GM19328 (cell line): ENCODE data around the gene ZDHHC24.

ENCODE experiments used
- ATAC-seq: cut with Tn5 transposase; IDR thresholded peaks from one replicate; pipeline ENCODE4 v1.9.1; 2021; ENCODE audit warnings: mild to moderate bottlenecking, moderate library complexity; ENCODE audit not compliant: unreplicated experiment

The ZDHHC24 gene

GRCh38 chr11:66566221-66566620 is 20.4 kb upstream of the ZDHHC24 start:
- no peak for ATAC-seq

DNA sequence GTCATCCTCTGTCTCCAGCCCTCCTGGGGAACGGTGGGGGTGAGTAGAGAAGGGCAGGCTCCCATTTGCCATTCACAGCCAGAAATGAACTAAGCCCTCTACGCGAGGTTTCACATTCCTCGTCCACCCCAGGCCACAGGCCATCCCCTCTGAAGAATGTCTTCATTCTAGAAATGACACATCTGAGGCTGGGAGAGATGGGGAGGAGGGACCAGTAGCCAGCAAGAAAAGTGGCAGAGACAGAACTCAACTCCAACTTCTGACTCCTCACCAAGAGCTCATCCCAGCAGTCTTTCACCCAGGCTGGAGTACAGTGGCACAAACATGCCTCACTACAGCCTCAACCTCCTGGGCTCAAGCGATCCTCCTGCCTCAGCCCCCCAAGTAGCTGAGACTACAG is 19.1 kb upstream of the ZDHHC24 start:
- ATAC-seq = no peak

- ATAC-seq = no peak
Measured at GRCh38 chr11:66564538-66564937, 18.7 kb upstream of the ZDHHC24 start.

- ATAC-seq = no peak
Measured at GRCh38 chr11:66563832-66564231, 18.0 kb upstream of the ZDHHC24 start.

GRCh38 chr11:66562907-66563583 is 17.2 kb upstream of the ZDHHC24 start:
- no peak for ATAC-seq

DNA sequence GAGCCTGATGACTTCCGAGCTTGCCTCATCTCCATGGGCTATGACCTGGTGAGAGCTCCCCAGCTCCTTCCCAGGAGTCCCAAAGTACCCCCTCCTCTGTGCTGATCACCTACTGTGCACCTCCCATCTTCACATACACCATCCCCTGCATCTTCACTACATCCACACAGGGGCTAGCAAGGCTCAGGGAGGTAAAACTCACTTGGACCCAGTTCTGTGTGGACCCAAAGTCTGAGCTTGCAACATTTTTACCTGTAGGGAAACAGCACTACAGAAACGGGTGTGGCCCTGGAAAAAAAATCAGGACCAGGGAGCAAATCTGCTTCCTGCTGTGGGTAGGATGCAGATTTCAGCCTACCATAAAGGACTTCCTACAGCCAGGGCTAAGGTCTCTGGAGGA is 16.4 kb upstream of the ZDHHC24 start:
- ATAC-seq = no peak

DNA sequence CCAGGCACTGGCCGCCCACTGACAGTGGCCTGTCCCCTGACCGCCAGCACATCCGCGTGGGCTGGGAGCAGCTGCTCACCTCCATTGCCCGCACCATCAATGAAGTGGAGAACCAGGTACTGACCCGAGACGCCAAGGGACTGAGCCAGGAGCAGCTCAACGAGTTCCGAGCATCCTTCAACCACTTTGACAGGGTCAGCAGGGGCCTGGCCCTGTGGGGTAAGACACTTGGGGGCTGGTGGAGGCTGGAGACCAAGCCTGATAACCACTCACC is 16.1 kb upstream of the ZDHHC24 start:
- no peak for ATAC-seq

DNA sequence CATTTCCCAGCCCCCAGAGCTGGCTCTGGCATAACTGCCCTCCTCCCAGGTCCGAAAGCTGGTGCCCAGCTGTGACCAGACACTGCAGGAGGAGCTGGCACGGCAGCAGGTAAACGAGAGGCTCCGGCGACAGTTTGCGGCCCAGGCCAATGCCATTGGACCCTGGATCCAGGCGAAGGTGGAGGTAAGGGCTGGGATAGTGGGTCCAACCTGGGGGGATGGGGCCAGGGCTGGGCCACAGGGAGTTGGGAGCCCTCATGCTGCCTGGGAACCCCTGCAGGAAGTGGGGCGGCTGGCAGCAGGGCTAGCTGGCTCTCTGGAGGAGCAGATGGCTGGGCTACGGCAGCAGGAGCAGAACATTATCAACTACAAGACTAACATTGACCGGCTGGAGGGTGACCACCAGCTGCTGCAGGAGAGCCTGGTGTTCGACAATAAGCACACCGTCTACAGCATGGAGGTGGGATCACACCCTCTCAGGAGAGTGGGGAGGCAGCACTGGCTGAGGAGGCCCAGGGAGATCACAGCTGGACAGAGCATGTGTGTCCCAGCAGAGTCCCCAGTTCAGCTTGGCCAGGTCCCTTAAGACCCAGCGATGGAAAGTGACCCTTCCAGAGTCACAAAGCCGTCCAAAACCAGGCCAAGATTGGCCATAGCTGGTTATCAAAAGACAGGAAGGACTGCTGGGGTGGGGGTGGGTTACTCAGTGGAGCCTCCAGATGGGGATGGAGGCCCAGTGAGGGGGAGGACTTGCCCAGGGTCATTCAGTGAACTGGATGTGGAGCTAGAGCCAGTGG is 15.5 kb upstream of the ZDHHC24 start:
- ATAC-seq = no peak

- ATAC-seq = no peak
Measured at GRCh38 chr11:66559866-66560676, 14.2 kb upstream of the ZDHHC24 start.

DNA sequence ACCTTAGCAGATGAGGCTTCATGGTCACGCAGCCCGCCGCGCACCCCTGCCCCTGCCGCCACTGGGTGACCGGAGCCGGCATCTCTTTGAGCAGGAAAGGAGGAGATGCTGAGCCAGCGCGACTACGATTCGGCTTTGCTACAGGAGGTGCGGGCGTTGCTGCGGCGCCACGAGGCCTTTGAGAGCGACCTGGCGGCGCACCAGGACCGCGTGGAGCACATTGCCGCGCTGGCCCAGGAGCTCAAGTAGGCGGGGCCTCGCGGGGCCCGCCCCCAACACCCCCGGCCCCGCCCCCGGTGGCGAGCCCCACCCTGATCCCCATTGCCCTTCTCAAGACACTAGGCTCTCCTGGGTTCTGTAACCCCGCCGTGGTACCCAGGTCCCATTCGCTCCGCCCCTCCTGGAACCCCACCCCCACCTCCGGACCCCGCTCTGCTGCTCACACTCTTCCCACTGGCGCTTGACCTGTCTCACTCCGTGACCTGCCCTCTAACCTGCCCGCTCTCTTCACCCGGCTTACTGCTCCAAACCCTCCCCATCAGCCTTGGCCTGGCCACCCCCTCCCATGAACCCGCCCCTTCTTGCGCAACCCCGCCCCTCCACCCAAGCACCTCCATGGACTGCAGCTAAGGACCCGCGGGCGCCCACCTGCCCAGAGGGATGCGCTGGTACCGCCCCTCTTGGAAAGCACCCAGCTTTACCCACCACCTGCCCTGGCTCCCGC is 13.5 kb upstream of the ZDHHC24 start:
- ATAC-seq = no peak

- ATAC-seq = no peak
Measured at GRCh38 chr11:66557733-66558326, 12.0 kb upstream of the ZDHHC24 start.

GRCh38 chr11:66556086-66556485 is 10.2 kb upstream of the ZDHHC24 start:
- no peak for ATAC-seq

DNA sequence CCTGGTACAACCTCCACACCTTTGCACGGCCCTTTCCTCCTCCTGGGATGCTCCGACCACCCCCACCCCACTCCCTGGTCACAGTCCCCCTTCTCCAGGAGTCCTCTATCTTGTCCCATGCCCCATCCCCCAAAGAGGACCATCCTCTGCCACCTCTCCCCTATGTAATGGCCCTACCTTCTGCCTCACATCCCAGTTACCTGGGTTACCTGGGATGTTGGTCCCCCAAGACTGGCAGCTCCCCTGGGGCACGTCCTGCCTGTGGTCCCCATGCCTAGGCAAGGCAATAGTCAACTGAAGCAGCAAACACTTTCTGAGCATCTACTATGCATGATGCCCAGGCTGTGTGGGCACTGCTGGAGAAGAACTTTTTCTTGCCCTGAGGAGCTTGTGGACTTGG is 9.6 kb upstream of the ZDHHC24 start:
- ATAC-seq = no peak

GRCh38 chr11:66554602-66555001 is 8.8 kb upstream of the ZDHHC24 start:
- ATAC-seq = no peak

DNA sequence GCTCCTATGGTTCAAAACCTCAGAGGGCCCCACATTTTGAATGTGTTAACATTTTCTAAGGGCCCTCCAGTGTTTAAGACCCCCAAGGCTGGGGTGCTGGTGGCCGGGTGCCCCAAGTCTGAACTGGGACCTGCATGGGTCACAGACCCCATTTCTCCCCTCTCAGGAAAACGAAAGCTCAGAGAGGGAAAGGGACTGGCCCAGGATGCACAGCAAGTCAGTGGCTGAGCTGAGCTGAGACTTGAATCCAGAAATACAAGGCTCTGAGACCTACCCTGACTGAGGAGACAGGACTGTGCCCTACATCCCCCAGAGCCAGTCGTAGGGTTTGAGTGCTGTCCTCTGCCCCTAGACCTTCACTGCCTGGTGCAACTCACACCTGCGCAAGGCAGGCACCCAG is 5.0 kb upstream of the ZDHHC24 start:
- no peak for ATAC-seq

DNA sequence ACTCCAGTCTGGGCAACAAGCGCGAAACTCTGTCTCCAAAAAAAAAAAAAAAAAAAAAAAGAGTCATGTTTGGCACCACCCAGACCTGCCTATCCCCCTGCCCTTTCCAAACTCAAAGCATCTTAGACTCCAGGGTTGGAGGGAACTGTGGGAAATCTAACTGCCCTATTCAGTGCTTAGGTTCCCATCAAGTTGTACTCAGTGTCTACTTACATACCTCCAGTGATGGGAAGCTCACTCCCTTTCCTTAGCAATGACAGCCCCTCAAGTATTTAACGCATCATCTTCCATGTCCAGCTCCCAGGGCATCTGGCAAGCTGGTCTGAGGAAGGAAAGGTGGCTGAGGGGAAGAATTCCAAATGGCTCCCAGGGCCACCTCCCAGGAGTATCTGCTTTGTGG is 3.8 kb upstream of the ZDHHC24 start:
- ATAC-seq = no peak

DNA sequence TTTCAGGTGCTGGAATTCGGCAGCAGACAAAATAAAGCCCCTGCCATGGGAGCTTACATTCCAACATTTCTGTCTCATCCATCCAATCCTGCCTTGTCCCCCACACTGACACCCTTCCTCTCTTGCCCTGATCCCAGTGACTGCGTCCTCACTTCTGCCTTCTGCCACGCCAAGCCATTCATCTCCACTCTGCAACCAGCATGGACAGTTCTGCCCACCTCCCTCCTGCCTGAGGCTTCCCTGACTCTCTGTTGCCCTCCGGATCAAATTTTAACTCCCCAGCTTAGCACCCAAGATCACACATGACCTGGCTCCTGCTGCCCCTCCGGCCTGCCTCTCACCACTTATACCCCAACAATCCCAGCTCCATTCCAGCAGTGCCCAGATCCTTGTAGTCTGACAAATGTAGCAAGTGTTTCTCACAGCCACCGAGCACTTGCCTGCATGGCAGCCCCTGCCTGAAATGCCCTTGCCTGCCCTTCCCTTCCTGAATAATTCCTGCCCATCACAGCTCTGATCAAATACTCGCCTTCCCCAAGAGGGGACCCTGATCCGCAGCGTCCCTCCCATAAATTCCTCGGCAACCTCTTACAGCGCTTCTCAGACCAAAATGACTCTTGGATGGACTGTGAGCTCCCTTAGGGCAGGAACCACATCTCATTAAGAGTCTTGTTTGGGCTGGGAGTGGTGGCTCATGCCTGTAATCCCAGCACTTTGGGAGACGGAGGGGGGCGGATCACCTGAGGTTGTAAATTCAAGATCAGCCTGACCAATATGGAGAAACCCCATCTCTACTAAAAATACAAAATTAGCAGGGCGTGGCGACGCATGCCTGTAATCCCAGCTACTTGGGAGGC is 3.2 kb upstream of the ZDHHC24 start:
- ATAC-seq = no peak

GRCh38 chr11:66548041-66548440 is 2.2 kb upstream of the ZDHHC24 start:
- ATAC-seq = no peak

- no peak for ATAC-seq
Measured at GRCh38 chr11:66547662-66548009, 1.8 kb upstream of the ZDHHC24 start.
